GM12892 (cell line): ENCODE measurements around the gene ZNF277.
"Not testable (repeated sequence)": the region's sequence is repeated elsewhere in the genome, so short reads cannot be mapped to it uniquely, and the experiment has no call there.

Source experiments
- DNase-seq: peaks from one replicate; pipeline ENCODE4 v3.0.0; 2011; ENCODE audit not compliant: insufficient read length
- FAIRE-seq: peaks from 2 replicates; lab custom pipeline; 2011; peaks lifted over from hg19 to GRCh38; lab: Jason Lieb, UNC
- POLR2A ChIP-seq: IDR thresholded peaks from 2 replicates; pipeline ENCODE4 v1.6.1; 2011; ENCODE audit warnings: low read depth, low read length, control low read depth
- POLR2AphosphoS5 ChIP-seq: IDR thresholded peaks from 2 replicates; pipeline ENCODE4 v1.6.1; 2011; ENCODE audit warnings: low read depth, low read length, control low read depth
- TAF1 ChIP-seq: IDR thresholded peaks from 2 replicates; pipeline ENCODE4 v1.6.1; 2011; ENCODE audit warnings: low read depth, mild to moderate bottlenecking, control low read depth, low read length, borderline replicate concordance

The ZNF277 gene

DNA sequence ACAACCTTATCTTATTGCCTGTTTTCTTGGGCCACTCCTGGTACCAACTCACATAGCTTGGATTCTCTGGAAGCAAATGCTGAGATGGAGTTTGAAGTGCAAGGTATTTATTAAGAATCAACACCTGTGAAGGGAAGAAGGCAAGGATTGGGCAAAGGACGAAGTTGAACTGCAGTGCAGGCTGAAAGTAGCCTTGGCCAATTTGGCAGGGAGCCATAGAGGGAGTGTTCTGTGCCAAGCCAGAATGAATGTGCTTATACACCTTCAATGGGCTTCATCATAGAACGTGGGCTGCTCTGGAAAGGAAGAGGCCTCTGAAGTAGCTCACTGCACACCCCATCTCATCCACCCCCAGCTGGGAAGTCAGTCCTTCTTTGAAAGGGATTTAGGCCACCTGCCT lies 163.9 kb downstream of the ZNF277 start:
- FAIRE-seq = no peak
- no peak for DNase-seq
- TF ChIP-seq TAF1 = no peak
- no peak for TF ChIP-seq POLR2A
- no peak for TF ChIP-seq POLR2AphosphoS5

- peak; percentile 21 for FAIRE-seq
- TF ChIP-seq TAF1 = no peak
- DNase-seq = no peak
Measured at GRCh38 chr7:112371701-112372100, 165.2 kb downstream of the ZNF277 start.

DNA sequence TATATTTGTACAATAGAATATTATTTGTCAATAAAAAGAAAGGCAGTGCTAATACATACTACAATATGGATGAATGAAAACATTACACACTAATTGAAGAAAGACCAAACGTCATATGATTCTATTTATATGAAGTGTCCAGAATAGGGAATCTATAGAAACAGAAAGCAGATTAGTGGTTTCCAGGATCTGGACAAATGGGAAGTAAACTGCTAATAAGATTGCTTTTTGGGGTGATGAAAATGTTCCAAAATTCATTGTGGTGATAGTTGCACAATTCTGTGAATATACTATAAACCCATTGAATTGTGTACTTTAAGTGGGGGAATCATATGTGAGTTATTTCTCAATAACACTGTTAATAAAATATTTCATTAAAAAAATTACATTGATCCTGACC lies 165.6 kb downstream of the ZNF277 start:
- no peak for FAIRE-seq

DNA sequence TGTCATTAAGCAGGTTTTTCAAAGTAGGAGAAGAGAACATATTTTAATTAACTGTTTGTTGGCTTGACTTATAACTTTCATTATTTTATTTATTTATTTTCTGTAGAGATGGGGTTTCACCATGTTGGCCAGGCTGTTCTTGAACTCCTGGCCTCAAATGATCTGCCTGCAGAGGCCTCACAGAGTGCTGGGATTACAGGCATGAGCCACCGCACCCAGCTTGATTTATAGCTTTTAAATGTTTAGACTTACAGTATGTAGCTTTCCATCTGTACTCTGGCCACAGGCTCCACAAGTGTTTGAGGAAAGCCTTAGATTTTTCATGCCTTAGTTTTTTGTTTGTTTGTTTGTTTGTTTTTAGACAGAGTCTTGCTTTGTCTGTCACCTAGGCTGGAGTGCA lies 171.1 kb downstream of the ZNF277 start:
- no peak for DNase-seq
- TF ChIP-seq POLR2AphosphoS5 (no peak), POLR2A (no peak)
- no peak for FAIRE-seq

More for the DNA sequence above, 165.6 kb downstream of the ZNF277 start:
- no peak for DNase-seq
- TF ChIP-seq TAF1 (no peak), POLR2AphosphoS5 (no peak), POLR2A (no peak)

- FAIRE-seq (no peak), DNase-seq (no peak)
- TF ChIP-seq POLR2A (no peak), TAF1 (no peak), POLR2AphosphoS5 (no peak)
Measured at GRCh38 chr7:112381311-112382091, 175.0 kb downstream of the ZNF277 start.

DNA sequence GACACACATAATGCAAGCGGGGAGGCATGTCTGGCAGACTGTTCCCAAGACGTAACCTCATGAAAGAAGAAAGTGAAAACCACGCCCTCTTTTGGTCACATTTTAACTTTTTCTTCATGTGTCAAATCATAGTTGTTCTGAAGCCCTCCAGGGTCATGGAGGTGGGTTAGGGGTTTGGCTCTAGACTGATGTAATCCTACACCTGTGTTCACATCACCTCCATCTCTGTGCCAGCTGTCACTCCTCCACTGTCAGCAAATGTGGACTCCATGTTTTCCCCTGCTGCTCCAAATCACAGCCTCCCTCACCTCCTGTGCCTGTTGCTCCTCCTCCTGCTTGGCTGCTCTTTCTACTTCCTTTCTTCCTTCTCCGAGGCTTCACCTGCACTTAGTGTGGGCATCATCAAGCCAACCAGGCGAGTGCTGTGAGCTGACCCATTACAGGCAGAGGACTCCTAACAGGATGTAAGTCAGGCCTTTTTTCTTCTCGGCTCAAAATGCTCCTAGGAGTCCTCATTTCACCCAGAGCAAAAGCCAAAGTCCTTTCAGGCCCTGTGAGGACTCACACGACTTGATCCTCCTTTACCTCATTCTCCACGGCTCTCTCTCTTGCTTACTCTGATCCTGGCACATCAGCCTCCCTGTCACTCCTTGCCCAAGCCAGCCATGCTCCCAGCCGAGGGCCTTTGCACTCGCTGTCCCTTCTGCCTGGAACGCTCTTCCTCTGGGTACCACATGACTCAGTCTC lies 177.3 kb downstream of the ZNF277 start:
- FAIRE-seq = no peak
- no peak for DNase-seq
- no peak for TF ChIP-seq TAF1

- TF ChIP-seq POLR2AphosphoS5 (no peak), TAF1 (no peak), POLR2A (no peak)
- FAIRE-seq = no peak
- DNase-seq = no peak
Measured at GRCh38 chr7:112385516-112385915, 179.0 kb downstream of the ZNF277 start.

DNA sequence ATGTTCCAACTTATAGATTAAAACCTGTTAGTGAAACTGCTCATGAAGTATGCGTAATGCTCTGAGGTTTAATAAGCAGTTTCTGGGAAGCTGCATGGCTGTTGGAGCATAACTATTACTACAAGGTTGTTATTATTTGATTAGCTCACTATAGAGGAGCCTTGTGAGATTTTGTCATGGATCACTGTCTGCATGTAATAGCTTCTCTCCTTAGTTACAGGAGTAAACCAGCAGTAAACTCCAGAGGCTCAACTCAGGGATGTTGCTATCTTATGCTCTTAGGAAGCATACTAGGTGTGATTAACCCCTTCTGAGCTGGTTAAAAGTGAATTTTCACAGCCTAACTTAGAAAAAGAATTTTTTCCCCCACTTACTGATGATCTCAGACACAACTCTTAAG lies 180.1 kb downstream of the ZNF277 start:
- DNase-seq (no peak), FAIRE-seq (no peak)
- TF ChIP-seq TAF1 (no peak), POLR2A (no peak)

- FAIRE-seq (no peak), DNase-seq (no peak)
- TF ChIP-seq POLR2AphosphoS5 (no peak), TAF1 (no peak), POLR2A (no peak)
Measured at GRCh38 chr7:112390167-112390566, 183.7 kb downstream of the ZNF277 start.

DNA sequence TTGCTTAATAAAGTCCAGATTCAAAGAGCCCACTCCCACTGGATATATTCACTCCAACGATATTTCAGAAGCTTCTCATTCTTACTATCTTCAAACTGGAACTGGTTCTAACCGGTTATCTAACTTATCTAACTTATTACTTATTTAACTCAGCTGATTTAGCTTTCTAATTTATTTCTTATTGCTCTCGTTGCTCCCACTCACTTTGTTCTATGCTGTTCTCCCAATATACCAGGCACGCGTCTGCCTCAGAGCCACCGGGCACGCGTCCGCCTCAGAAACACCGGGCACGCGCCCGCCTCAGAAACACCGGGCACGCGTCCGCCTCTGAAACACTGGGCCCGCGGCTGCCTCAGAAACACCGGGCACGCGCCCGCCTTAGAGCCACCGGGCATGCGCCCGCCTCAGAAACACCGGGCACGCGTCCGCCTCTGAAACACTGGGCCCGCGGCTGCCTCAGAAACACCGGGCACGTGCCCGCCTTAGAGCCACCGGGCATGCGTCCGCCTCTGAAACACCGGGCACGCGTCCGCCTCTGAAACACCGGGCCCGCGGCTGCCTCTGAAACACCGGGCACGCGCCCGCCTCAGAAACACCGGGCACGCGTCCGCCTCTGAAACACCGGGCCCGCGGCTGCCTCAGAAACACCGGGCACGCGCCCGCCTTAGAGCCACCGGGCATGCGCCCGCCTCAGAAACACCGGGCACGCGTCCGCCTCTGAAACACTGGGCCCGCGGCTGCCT lies 184.8 kb downstream of the ZNF277 start:
- FAIRE-seq, DNase-seq: not testable (repeated sequence)

DNA sequence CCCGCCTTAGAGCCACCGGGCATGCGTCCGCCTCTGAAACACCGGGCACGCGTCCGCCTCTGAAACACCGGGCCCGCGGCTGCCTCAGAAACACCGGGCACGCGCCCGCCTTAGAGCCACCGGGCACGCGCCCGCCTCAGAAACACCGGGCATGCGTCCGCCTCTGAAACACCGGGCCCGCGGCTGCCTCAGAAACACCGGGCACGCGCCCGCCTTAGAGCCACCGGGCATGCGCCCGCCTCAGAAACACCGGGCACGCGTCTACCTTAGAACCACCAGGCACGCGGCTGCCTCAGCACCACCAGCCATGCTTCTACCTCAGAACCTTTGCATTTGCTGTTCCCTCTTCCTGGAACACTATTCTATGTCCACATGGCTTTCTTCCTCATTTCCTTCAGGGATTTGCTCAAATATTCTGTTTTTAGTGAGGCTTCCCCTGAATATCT lies 185.4 kb downstream of the ZNF277 start:
- FAIRE-seq = peak; percentile 24
- peak; percentile 42 for DNase-seq
